Measurements from ENCODE around the gene TRA2B.

DNA sequence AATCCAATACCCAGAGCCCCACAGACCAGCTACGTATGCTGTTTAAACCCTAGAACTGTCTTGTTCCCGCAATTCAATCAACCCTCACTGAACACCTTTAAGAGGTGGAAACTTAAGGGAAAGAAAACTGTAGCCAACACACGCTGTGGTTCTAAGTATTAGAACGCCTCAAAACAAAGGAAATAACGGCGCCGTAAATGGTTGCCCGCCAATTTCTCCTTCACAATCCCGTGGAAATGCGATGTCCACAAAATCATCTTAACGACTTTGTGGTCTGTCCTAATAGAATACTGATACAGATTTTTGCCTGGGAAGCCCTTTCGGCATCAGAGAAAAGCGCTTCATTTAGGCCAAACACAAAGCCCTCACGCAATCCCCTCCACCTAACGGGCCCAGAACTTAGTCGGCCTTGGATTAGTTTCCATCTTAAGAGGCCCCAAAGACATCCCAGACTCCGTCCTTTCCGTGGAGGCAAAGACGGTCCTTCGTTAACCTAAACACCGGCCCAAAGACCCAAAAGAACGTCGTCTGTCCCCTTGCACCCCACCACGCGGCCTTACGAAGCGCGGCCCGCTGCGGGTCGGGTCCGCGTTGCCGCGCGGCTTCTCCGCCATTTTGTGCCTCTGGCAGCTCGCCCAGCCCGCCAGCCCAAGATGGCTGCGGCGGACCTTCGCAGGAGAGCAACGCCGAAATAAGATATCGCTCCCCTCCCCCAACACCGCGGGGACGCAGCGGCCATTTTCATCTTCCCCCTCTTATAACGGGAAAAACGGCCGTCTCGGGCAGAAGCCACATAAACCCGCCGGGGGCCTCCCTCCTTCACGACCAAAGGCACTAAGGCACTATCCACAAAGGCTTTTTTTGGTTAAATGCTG lies 763 bp downstream of the TRA2B start:
- TF ChIP-seq, protein P1, sequence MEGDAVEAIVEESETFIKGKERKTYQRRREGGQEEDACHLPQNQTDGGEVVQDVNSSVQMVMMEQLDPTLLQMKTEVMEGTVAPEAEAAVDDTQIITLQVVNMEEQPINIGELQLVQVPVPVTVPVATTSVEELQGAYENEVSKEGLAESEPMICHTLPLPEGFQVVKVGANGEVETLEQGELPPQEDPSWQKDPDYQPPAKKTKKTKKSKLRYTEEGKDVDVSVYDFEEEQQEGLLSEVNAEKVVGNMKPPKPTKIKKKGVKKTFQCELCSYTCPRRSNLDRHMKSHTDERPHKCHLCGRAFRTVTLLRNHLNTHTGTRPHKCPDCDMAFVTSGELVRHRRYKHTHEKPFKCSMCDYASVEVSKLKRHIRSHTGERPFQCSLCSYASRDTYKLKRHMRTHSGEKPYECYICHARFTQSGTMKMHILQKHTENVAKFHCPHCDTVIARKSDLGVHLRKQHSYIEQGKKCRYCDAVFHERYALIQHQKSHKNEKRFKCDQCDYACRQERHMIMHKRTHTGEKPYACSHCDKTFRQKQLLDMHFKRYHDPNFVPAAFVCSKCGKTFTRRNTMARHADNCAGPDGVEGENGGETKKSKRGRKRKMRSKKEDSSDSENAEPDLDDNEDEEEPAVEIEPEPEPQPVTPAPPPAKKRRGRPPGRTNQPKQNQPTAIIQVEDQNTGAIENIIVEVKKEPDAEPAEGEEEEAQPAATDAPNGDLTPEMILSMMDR (IDR thresholded peaks at IDR 0.05 in 8 of 11, conservative IDR thresholded peaks at IDR 0.05 in 3 of 11), result peak in 1 of 11 experiments; percentile 1
- TF ChIP-seq POLR2A (IDR thresholded peaks at IDR 0.05) (no peak), POLR2AphosphoS5 (IDR thresholded peaks at IDR 0.05) (no peak)
